Right lobe of liver (tissue), 6 donors: ENCODE results near the gene NFIB. TPM values are rescaled to one million over a fixed set of nuclear protein-coding genes. Genes with fewer than 3 reads are reported as not detected.

Experiments
- ATAC-seq, 4 donors: fragments of 200-7000 bp; cut with Tn5 transposase; one replicate each; pipeline ENCODE4 v1.9.1; 2020; ENCODE audit warnings: mild to moderate bottlenecking in 4 of 4, moderate library complexity in 4 of 4
- DNase-seq, 3 donors: peaks; one replicate each; pipeline ENCODE4 v3.0.0-alpha.2; 2020
- H3K27ac ChIP-seq, 3 donors: fragments of 200-600 bp; one replicate each; pipeline ENCODE4 v1.8.0; 2022
- H3K27me3 ChIP-seq, 2 donors: fragments of 200-600 bp; one replicate each; pipeline ENCODE4 v1.8.0; 2022
- H3K36me3 ChIP-seq, 4 donors: fragments of 200-600 bp; sonication (generic) in 1 of 4; one replicate each; pipeline versions ENCODE4 v1.5.1 to v1.8.0; 2017 to 2022; ENCODE audit warnings: control low read depth in 1 of 4
- H3K4me1 ChIP-seq, 4 donors: fragments of 200-600 bp; sonication (generic) in 1 of 4; one replicate each; pipeline versions ENCODE4 v1.5.1 to v1.8.0; 2017 to 2022; ENCODE audit warnings: control low read depth in 1 of 4
- H3K4me3 ChIP-seq, 3 donors: fragments of 200-600 bp; one replicate each; pipeline ENCODE4 v1.8.0; 2022
- H3K9me3 ChIP-seq, 4 donors: fragments of 200-600 bp; sonication (generic) in 1 of 4; one replicate each; pipeline versions ENCODE4 v1.5.1 to v1.8.0; 2017 to 2022; ENCODE audit warnings: control low read depth in 1 of 4
- POLR2A ChIP-seq: fragments of 450-650 bp; IDR thresholded peaks from one replicate; pipeline ENCODE4 v1.6.1; 2017; ENCODE audit warnings: antibody characterized with exemption, mild to moderate bottlenecking
- WGBS: methylation state at CpG from one replicate; pipeline ENCODE4 v1.1.6; 2018; ENCODE audit warnings: low coverage, low lambda C conversion rate; ENCODE audit not compliant: insufficient coverage; ENCODE audit errors: missing lambda C conversion rate; 5-methylcytosine and 5-hydroxymethylcytosine counted together
- intact Hi-C, 2 donors: fragments of 100-400 bp; cut with DNase I; formaldehyde crosslinking; loops; one replicate each; pipeline versions ENCODE4 v1.11.2 to v1.14.1; 2022
- total RNA-seq, 6 experiments: library from RNA; depleted of rRNA in 2 of 6; stranded (reverse); fragments of >200 nt in 2 of 6; fragmentation: NEBNext Ultra II Directional in 3 of 6; extraction: Animal tissue kit (Norgen Biotek cat#: 25700) in 3 of 6; gene quantifications; one replicate each; pipeline versions ENCODE4 v1.1.0 to v1.2.4, GENCODE V29; 2016 to 2023
- TF ChIP-seq, protein P1 (sequence below), 4 donors: fragments of 200-600 bp in 3 of 4; fragments of 450-650 bp in 1 of 4; IDR thresholded peaks; one replicate each; pipeline versions ENCODE4 v1.5.1 to v1.8.0; 2016 to 2022; ENCODE audit warnings: antibody characterized with exemption in 4 of 4, mild to moderate bottlenecking in 2 of 4
- donor health status: DM: no; HTN: yes; CAD: no.
- donor health status: DM: no; HTN: no; CAD: no.
- donor health status: DM: no; HTN: no; CAD: no.
- donor health status: DM: no; HTN: yes; CAD: no.
- donor health status: DM: no; HTN: yes; CAD: no.

The NFIB gene
- total RNA-seq, 6 experiments from 2014 or later: 23.0 to 45.3 (median 39.6) TPM

GRCh38 chr9:14221119-14221518, 92.8 kb downstream of the NFIB start:
- Histone ChIP-seq H3K9me3 (no peaks in the 10 kb centered on the region), H3K27me3 (no peaks in the 10 kb centered on the region), H3K27ac (no peak overlapping the region), H3K4me1 (peaks cover 0 to 22% (median 7%) of the 10 kb centered on the region in 4 donors), H3K4me3 (no peak overlapping the region), H3K36me3 (no peaks in the 10 kb centered on the region)
- 93% methylated on average over 4 of the region's 4 CpGs for WGBS
- TF ChIP-seq, protein P1, sequence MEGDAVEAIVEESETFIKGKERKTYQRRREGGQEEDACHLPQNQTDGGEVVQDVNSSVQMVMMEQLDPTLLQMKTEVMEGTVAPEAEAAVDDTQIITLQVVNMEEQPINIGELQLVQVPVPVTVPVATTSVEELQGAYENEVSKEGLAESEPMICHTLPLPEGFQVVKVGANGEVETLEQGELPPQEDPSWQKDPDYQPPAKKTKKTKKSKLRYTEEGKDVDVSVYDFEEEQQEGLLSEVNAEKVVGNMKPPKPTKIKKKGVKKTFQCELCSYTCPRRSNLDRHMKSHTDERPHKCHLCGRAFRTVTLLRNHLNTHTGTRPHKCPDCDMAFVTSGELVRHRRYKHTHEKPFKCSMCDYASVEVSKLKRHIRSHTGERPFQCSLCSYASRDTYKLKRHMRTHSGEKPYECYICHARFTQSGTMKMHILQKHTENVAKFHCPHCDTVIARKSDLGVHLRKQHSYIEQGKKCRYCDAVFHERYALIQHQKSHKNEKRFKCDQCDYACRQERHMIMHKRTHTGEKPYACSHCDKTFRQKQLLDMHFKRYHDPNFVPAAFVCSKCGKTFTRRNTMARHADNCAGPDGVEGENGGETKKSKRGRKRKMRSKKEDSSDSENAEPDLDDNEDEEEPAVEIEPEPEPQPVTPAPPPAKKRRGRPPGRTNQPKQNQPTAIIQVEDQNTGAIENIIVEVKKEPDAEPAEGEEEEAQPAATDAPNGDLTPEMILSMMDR (IDR thresholded peaks at IDR 0.05): no peak
- no peak for TF ChIP-seq POLR2A
- DNase-seq (no peak), ATAC-seq (no peak)
- intact Hi-C loops: no loop called here

GRCh38 chr9:14220256-14220655, 93.7 kb downstream of the NFIB start:
- intact Hi-C loops: no loop called here
- Histone ChIP-seq H3K27ac (no peak overlapping the region), H3K9me3 (no peaks in the 10 kb centered on the region), H3K4me1 (peaks cover 0 to 22% (median 7%) of the 10 kb centered on the region in 4 donors), H3K4me3 (no peak overlapping the region), H3K27me3 (no peaks in the 10 kb centered on the region), H3K36me3 (no peaks in the 10 kb centered on the region)
- DNase-seq: no peak
- 96% methylated on average over 2 of the region's 3 CpGs for WGBS
- TF ChIP-seq, protein P1 (IDR thresholded peaks at IDR 0.05): no peak
- no peak for TF ChIP-seq POLR2A
- no peak for ATAC-seq

- no peaks in the 10 kb centered on the region for H3K36me3 ChIP-seq
- DNase-seq (no peak), ATAC-seq (no peak)
- H3K9me3 ChIP-seq: no peaks in the 10 kb centered on the region
- H3K4me3 ChIP-seq: no peak overlapping the region
- intact Hi-C loops: no loop called here
- H3K27ac ChIP-seq: no peak overlapping the region
- WGBS: 100% methylated on average over 1 of the region's 4 CpGs
- TF ChIP-seq, protein P1 (IDR thresholded peaks at IDR 0.05): no peak
- TF ChIP-seq POLR2A: no peak
- peaks cover 0 to 22% (median 7%) of the 10 kb centered on the region in 4 donors for H3K4me1 ChIP-seq
- H3K27me3 ChIP-seq: no peaks in the 10 kb centered on the region
Measured at GRCh38 chr9:14219850-14220249, 94.1 kb downstream of the NFIB start.

- intact Hi-C loops: no loop called here
- H3K4me3 ChIP-seq: no peak overlapping the region
- no peaks in the 10 kb centered on the region for H3K9me3 ChIP-seq
- H3K27me3 ChIP-seq: no peaks in the 10 kb centered on the region
- no peak for ATAC-seq
- no CpG with 5 or more reads among the region's 1 CpG for WGBS
- no peak for DNase-seq
- TF ChIP-seq, protein P1 (IDR thresholded peaks at IDR 0.05): no peak
- TF ChIP-seq POLR2A: no peak
- H3K36me3 ChIP-seq: no peaks in the 10 kb centered on the region
- no peak overlapping the region for H3K27ac ChIP-seq
- H3K4me1 ChIP-seq: peaks cover 0 to 19% (median 7%) of the 10 kb centered on the region in 4 donors
Measured at GRCh38 chr9:14218253-14218652, 95.7 kb downstream of the NFIB start.

DNA sequence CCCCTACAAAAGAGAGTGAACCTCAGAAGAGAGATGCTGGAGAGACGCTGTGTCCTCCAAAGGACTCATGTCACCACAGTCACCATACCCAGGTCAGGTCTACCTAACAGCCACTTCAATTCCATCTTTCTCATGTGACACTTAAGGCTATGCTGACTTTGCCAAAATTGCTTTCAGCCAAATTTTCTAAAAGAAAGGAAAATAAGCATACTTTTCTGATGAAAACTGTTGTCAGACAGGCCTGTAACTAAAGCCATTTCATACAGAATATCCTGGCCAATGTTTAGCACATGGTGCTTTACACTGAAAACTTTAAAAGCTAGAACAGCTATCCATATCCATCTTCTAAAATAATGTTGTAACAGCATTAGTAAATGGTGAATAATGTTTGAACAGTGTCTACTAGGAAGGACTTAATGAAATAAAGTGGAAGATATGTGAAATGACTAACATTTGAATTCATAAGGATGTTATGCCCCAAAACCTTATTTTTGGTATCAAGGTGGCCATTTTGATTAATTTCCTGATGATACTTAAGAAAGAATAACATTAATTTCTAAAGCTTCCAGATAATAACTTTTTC, 97.2 kb downstream of the NFIB start:
- H3K4me1 ChIP-seq: peaks cover 0 to 20% (median 10%) of the 10 kb centered on the region in 4 donors
- intact Hi-C loops: no loop called here
- DNase-seq (no peak), ATAC-seq (no peak)
- no peak overlapping the region for H3K27ac ChIP-seq
- H3K27me3 ChIP-seq: no peaks in the 10 kb centered on the region
- no peak for TF ChIP-seq POLR2A
- TF ChIP-seq, protein P1 (IDR thresholded peaks at IDR 0.05): no peak
- no peaks in the 10 kb centered on the region for H3K36me3 ChIP-seq
- WGBS: no CpG with 5 or more reads among the region's 1 CpG
- no peak overlapping the region for H3K4me3 ChIP-seq
- no peaks in the 10 kb centered on the region for H3K9me3 ChIP-seq
